GM12875 (cell line): ENCODE data around the gene CRISP1.
"Not testable (repeated sequence)": the region's sequence is repeated elsewhere in the genome, so short reads cannot be mapped to it uniquely, and the experiment has no call there.

Experiments
- H3K4me3 ChIP-seq: one replicate; pipeline ENCODE4 v1.5.1; 2011; ENCODE audit warnings: low read depth, low read length, control low read depth
- TF ChIP-seq, protein P1 (sequence below): IDR thresholded peaks from 2 replicates; pipeline ENCODE4 v1.5.1; 2011; ENCODE audit warnings: low read depth, mild to moderate bottlenecking, control low read depth, inconsistent platforms, low read length, moderate library complexity, borderline replicate concordance; ENCODE audit not compliant: insufficient read depth

Gene CRISP1

DNA sequence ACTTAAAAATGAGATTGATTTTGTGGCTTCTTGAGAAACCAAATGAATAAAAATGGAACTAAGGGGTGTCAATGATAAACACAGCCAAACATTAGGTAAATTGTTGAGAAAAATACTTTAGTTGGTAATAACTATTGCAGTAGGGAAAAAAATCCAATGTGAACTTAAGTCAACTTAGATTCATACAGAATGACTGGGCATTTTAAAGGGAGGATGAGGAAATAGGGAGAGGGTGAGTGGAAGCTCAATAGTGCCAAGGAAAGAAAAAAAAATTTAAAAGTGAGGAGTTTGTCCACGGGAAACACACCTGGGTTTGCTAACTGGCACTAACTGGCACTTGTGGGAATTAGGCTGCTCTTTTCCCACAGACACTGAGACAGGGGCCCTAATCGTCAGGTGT, 53.1 kb downstream of the CRISP1 start:
- TF ChIP-seq, protein P1, sequence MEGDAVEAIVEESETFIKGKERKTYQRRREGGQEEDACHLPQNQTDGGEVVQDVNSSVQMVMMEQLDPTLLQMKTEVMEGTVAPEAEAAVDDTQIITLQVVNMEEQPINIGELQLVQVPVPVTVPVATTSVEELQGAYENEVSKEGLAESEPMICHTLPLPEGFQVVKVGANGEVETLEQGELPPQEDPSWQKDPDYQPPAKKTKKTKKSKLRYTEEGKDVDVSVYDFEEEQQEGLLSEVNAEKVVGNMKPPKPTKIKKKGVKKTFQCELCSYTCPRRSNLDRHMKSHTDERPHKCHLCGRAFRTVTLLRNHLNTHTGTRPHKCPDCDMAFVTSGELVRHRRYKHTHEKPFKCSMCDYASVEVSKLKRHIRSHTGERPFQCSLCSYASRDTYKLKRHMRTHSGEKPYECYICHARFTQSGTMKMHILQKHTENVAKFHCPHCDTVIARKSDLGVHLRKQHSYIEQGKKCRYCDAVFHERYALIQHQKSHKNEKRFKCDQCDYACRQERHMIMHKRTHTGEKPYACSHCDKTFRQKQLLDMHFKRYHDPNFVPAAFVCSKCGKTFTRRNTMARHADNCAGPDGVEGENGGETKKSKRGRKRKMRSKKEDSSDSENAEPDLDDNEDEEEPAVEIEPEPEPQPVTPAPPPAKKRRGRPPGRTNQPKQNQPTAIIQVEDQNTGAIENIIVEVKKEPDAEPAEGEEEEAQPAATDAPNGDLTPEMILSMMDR, result no peak
- no peak overlapping the region for H3K4me3 ChIP-seq

DNA sequence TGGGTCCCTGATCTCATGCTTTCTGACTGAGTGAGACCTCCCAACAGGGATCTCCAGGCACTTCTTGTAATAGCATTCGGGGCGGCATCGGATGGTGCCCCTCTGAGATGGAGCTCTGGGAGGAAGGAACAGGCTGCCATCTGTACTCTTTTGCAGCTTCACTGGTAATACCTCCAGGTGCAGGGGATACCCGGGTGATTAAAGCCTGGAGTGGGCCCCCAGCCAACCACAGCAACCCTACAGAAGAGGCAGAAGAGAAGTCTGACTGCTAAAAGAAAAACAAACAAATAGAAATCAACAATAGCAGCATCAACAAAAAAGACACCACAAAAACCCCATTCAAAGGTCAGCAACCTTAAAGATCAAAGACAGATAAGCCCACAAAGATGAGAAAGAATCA, 60.2 kb downstream of the CRISP1 start:
- H3K4me3 ChIP-seq, result no peak overlapping the region
- TF ChIP-seq, protein P1, result no peak

DNA sequence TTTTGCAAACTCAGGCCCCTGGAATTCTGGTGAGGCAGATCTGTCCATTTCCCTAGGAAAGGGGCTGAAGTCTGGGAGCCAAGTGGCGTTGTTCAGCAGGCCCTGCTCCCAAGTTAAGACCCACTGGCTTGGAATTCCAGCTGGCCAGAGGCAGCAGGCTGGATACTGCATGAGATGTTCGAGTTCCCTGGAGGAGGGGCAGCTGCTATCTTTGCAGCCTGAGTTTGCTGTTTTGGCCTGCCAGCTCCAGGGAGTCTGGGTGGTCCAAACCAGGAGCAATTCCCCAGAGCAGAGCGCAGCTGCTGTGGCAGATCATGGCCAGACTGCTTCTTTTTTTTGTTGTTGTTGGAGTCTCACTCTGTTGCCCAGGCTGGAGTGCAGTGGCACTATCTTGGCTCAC, 61.1 kb downstream of the CRISP1 start:
- no peak overlapping the region for H3K4me3 ChIP-seq

DNA sequence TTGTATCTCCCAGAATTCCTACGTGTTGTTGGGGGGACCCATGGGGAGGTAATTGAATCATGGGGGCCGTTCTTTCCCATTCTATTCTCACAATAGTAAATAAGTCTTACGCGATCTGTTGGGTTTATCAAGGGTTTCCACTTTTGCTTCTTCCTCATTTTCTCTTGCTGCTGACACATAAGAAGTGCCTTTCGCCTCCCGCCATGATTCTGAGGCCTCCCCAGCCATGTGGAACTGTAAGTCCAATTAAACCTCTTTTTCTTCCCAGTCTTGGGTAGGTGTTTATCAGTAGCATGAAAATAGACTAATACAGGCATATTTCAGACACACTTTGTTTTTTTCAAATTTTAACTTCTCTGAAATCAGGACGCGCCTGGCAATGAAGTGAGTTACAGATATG, 64.8 kb downstream of the CRISP1 start:
- TF ChIP-seq, protein P1, result no peak
- no peak overlapping the region for H3K4me3 ChIP-seq

More for the DNA sequence above, 61.1 kb downstream of the CRISP1 start:
- TF ChIP-seq, protein P1, result no peak

DNA sequence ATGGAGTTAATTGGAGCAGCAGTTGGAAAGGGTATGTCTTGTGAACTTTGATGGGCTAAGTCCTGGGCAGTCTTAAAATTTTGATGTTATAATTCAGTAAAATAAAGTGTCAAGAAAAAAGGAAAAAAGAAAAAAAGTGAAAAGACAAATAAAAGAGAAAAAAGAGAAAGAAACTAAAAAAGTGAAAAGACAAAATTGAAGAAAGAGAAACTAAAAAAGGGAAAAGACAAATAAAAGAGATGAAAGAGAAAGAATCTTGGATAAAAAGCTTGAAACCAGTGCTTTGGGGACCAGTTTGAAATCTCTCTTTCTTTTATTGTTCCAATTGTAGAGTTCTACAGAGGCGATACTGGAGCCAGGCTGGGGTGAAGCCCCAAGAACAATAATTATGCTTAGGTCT, 67.2 kb downstream of the CRISP1 start:
- H3K4me3 ChIP-seq, result no peak overlapping the region
- TF ChIP-seq, protein P1, result no peak

DNA sequence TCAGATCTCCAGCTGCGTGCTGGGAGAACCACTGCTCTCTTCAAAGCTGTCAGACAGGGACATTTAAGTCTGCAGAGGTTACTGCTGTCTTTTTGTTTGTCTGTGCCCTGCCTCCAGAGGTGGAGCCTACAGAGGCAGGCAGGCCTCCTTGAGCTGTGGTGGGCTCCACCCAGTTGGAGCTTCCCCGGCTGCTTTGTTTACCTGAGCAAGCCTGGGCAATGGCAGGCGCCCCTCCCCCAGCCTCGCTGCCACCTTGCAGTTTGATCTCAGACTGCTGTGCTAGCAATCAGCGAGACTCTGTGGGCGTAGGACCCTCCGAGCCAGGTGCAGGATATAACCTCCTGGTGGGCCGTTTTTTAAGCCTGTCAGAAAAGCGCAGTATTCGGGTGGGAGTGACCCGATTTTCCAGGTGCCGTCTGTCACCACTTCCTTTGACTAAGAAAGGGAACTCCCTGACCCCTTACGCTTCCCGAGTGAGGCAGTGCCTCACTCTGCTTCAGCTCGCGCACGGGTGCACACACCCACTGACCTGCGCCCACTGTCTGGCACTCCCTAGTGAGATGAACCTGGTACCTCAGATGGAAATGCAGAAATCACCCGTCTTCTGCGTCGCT, 69.4 kb downstream of the CRISP1 start:
- H3K4me3 ChIP-seq, result not testable (repeated sequence)

DNA sequence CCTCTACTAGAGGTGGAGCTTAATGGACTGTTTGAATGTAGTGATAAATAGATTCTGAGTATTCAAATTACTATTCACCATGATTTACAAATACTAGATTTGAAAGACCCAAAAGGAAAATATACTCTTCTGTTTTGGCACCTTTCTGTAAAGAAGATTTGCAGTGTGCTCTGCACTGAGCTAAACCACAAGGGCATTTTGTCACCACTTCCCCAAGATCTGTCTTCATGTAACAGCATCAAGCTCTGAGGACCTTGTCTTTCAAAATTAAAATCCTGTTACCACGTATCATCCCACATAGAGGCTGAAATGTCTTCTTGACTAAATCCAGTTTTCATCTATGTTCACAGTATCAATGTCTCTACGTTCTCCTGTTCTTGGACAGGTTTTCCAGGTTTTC, 76.0 kb downstream of the CRISP1 start:
- H3K4me3 ChIP-seq, result no peak overlapping the region
- TF ChIP-seq, protein P1, result no peak

DNA sequence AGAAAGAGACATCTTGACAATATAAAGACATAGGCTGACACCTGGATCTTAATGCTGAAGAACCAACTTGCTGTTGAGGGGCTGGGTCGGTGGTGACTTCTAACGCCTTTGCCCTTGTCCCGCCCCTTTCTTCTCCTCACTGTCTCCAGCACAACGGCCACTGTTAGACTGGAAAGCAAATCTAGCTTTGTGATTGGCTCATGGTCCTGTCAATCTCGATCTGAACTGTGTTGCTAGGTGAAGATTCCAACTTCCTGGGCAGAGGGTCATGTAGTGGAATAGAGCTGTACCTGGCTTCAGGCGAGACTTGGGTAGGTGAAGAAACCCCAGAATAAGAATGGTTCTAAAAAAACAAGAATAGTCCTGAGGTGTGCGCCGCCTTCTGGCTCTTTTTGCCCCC, 79.2 kb downstream of the CRISP1 start, which contains the start of gene PGK2:
PGK2 (minus strand) TSS at position 110 of the 400 bp plus-strand sequence; CDS start at position 12, 98 bp downstream.
- TF ChIP-seq, protein P1, result no peak

More for the DNA sequence above, 79.2 kb downstream of the CRISP1 start, which contains the start of gene PGK2:
- no peak within 1 kb of the TSS for H3K4me3 ChIP-seq
